Liver (tissue), 9 donors: Measurements from ENCODE around the gene PPP4R1. TPM values are rescaled to one million over a fixed set of nuclear protein-coding genes. Genes with fewer than 3 reads are reported as not detected.

Experiments
- DNase-seq: peaks from one replicate; pipeline ENCODE4 v3.0.0-alpha.2; 2017; ENCODE audit warnings: low spot score
- H3K27ac ChIP-seq, 2 donors: one replicate each; pipeline ENCODE4 v1.7.0; 2013; ENCODE audit warnings: inconsistent platforms in 2 of 2, low read length in 2 of 2, control low read depth in 1 of 2, low read depth in 1 of 2, mild to moderate bottlenecking in 1 of 2
- H3K27me3 ChIP-seq, 4 donors: one replicate each; pipeline versions ENCODE4 v1.6.1 to v1.7.0; 2013; ENCODE audit warnings: low read length in 3 of 4, inconsistent platforms in 1 of 4, mild to moderate bottlenecking in 1 of 4, moderate library complexity in 1 of 4; ENCODE audit not compliant: control insufficient read depth in 4 of 4, insufficient read depth in 4 of 4
- H3K36me3 ChIP-seq, 4 donors: one replicate each; pipeline versions ENCODE4 v1.6.1 to v1.7.0; 2013; ENCODE audit warnings: low read length in 3 of 4, mild to moderate bottlenecking in 3 of 4, low read depth in 1 of 4, moderate library complexity in 1 of 4; ENCODE audit not compliant: control insufficient read depth in 4 of 4, insufficient read depth in 3 of 4
- H3K4me1 ChIP-seq, 4 donors: one replicate each; pipeline versions ENCODE4 v1.6.1 to v1.7.0; 2013; ENCODE audit warnings: low read length in 3 of 4, mild to moderate bottlenecking in 3 of 4, moderate library complexity in 1 of 4; ENCODE audit not compliant: control insufficient read depth in 4 of 4, insufficient read depth in 4 of 4
- H3K4me3 ChIP-seq, 3 donors: one replicate each; pipeline versions ENCODE4 v1.6.1 to v1.7.0; 2013; ENCODE audit warnings: low read length in 3 of 3, control low read depth in 1 of 3, low read depth in 1 of 3, mild to moderate bottlenecking in 1 of 3
- H3K9ac ChIP-seq, 2 donors: one replicate each; pipeline ENCODE4 v1.7.0; 2013; ENCODE audit warnings: low read length in 2 of 2, mild to moderate bottlenecking in 2 of 2, moderate library complexity in 2 of 2, control low read depth in 1 of 2, low read depth in 1 of 2
- H3K9me3 ChIP-seq, 4 donors: one replicate each; pipeline versions ENCODE4 v1.6.1 to v1.7.0; 2013; ENCODE audit warnings: low read length in 3 of 4; ENCODE audit not compliant: control insufficient read depth in 4 of 4
- ATF3 ChIP-seq: IDR thresholded peaks from 2 replicates; pipeline ENCODE4 v1.6.1; 2016; ENCODE audit warnings: antibody characterized with exemption
- CTCF ChIP-seq: fragments of 150-350 bp; IDR thresholded peaks from 2 replicates; pipeline ENCODE4 v1.5.1; 2017; ENCODE audit warnings: improper control_type of control experiment, low read depth, low read length; ENCODE audit not compliant: missing input control
- EGR1 ChIP-seq, 2 donors: IDR thresholded peaks; 2 replicates each; pipeline ENCODE4 v1.6.1; 2016 to 2018; ENCODE audit warnings: antibody characterized with exemption in 2 of 2, low read depth in 2 of 2
- FOXA1 ChIP-seq: IDR thresholded peaks from 2 replicates; pipeline ENCODE4 v1.6.1; 2016; ENCODE audit warnings: antibody characterized with exemption
- FOXA2 ChIP-seq: IDR thresholded peaks from 2 replicates; pipeline ENCODE4 v1.6.1; 2016; ENCODE audit warnings: antibody characterized with exemption
- GABPA ChIP-seq, 2 donors: IDR thresholded peaks in 1 of 2; conservative IDR thresholded peaks in 1 of 2; 2 replicates each; pipeline ENCODE4 v1.6.1; 2016; ENCODE audit warnings: antibody characterized with exemption in 2 of 2, mild to moderate bottlenecking in 1 of 2, moderate library complexity in 1 of 2
- HNF4A ChIP-seq, 2 donors: conservative IDR thresholded peaks; 2 replicates each; pipeline ENCODE4 v1.6.1; 2016; ENCODE audit warnings: antibody characterized with exemption in 2 of 2, mild to moderate bottlenecking in 2 of 2
- HNF4G ChIP-seq: IDR thresholded peaks from 2 replicates; pipeline ENCODE4 v1.6.1; 2016; ENCODE audit warnings: antibody characterized with exemption
- JUND ChIP-seq, 2 donors: IDR thresholded peaks; 2 replicates each; pipeline ENCODE4 v1.6.1; 2016; ENCODE audit warnings: antibody characterized with exemption in 2 of 2
- MAX ChIP-seq: IDR thresholded peaks from 2 replicates; pipeline ENCODE4 v1.6.1; 2016; ENCODE audit warnings: antibody characterized with exemption
- NR2F2 ChIP-seq: IDR thresholded peaks from 2 replicates; pipeline ENCODE4 v1.6.1; 2016; ENCODE audit warnings: antibody characterized with exemption
- RAD21 ChIP-seq, 2 donors: IDR thresholded peaks; 2 replicates each; pipeline ENCODE4 v1.6.1; 2016; ENCODE audit warnings: antibody characterized with exemption in 2 of 2, mild to moderate bottlenecking in 2 of 2
- REST ChIP-seq: IDR thresholded peaks from 2 replicates; pipeline ENCODE4 v1.6.1; 2016; ENCODE audit warnings: antibody characterized with exemption, mild to moderate bottlenecking
- RXRA ChIP-seq, 2 donors: IDR thresholded peaks; 2 replicates each; pipeline ENCODE4 v1.6.1; 2017 to 2018; ENCODE audit warnings: antibody characterized with exemption in 2 of 2, mild to moderate bottlenecking in 1 of 2
- SP1 ChIP-seq: IDR thresholded peaks from 2 replicates; pipeline ENCODE4 v1.6.1; 2018; ENCODE audit warnings: antibody characterized with exemption, mild to moderate bottlenecking
- TAF1 ChIP-seq: conservative IDR thresholded peaks from 2 replicates; pipeline ENCODE4 v1.6.1; 2016; ENCODE audit warnings: antibody characterized with exemption, mild to moderate bottlenecking
- YY1 ChIP-seq: IDR thresholded peaks from 2 replicates; pipeline ENCODE4 v1.6.1; 2016; ENCODE audit warnings: antibody characterized with exemption, mild to moderate bottlenecking
- WGBS: extraction: QIAGEN DNeasy Blood & Tissue Kit; methylation state at CpG from one replicate; pipeline ENCODE4 v1.1.7; 2013; 5-methylcytosine and 5-hydroxymethylcytosine counted together
- polyA plus RNA-seq, 2 donors: library from polyadenylated mRNA; stranded (reverse) in 1 of 2; unstranded in 1 of 2; fragments of 200-250 nt in 1 of 2; fragments of >200 nt in 1 of 2; fragmentation: Nextera tagmentation in 1 of 2; extraction: Ambion mirVana in 1 of 2; gene quantifications; one replicate each; pipeline versions ENCODE4 v1.2.1 to v1.2.3, GENCODE V29; 2013 to 2015
- total RNA-seq, 2 donors: library from RNA; depleted of rRNA; stranded (reverse); fragments of >200 nt; gene quantifications; one replicate each; pipeline ENCODE4 v1.2.3, GENCODE V29; 2014
- donor health status: healthy.
- donor health status: healthy.
- donor health status: healthy.
- donor health status: healthy.
- donor health status: healthy.

PPP4R1 gene
- total and polyA plus RNA-seq, 4 donors: 11.7 to 50.8 (median 22.8) TPM

- Histone ChIP-seq H3K9me3 (no peaks in the 10 kb centered on the region), H3K4me1 (no peaks in the 10 kb centered on the region), H3K9ac (no peak overlapping the region), H3K27ac (no peak overlapping the region), H3K27me3 (no peaks in the 10 kb centered on the region), H3K36me3 (peaks cover 2 to 19% (median 15%) of the 10 kb centered on the region in 4 donors), H3K4me3 (no peak overlapping the region)
- TF ChIP-seq TAF1 (no peak), YY1 (no peak), JUND (IDR thresholded peaks at IDR 0.05) (no peak), MAX (no peak), HNF4G (no peak), CTCF (no peak), NR2F2 (no peak), FOXA2 (no peak), ATF3 (no peak), FOXA1 (no peak), REST (no peak), HNF4A (conservative IDR thresholded peaks at IDR 0.05) (no peak)
- no peak for DNase-seq
- 86% methylated on average over 4 of the region's 4 CpGs for WGBS
Observed at GRCh38 chr18:9542924-9543323, 71.4 kb downstream of the PPP4R1 start.

- TF ChIP-seq RAD21 (IDR thresholded peaks at IDR 0.05) (no peak), FOXA2 (no peak), RXRA (IDR thresholded peaks at IDR 0.05) (no peak), HNF4A (conservative IDR thresholded peaks at IDR 0.05) (no peak)
- H3K27ac ChIP-seq: no peak overlapping the region
- H3K9me3 ChIP-seq: no peaks in the 10 kb centered on the region
- WGBS: 95% methylated on average over 8 of the region's 8 CpGs
- no peak for DNase-seq
- H3K27me3 ChIP-seq: no peaks in the 10 kb centered on the region
- H3K4me1 ChIP-seq: no peaks in the 10 kb centered on the region
- H3K9ac ChIP-seq: no peak overlapping the region
- peaks cover 0 to 19% (median 10%) of the 10 kb centered on the region in 4 donors for H3K36me3 ChIP-seq
- H3K4me3 ChIP-seq: no peak overlapping the region
Observed at GRCh38 chr18:9539938-9540337, 74.4 kb downstream of the PPP4R1 start.

GRCh38 chr18:9539283-9539682, 75.1 kb downstream of the PPP4R1 start:
- Histone ChIP-seq H3K9ac (no peak overlapping the region), H3K36me3 (peaks cover 0 to 26% (median 16%) of the 10 kb centered on the region in 4 donors), H3K4me1 (no peaks in the 10 kb centered on the region), H3K27me3 (no peaks in the 10 kb centered on the region), H3K9me3 (no peaks in the 10 kb centered on the region), H3K27ac (no peak overlapping the region), H3K4me3 (no peak overlapping the region)
- 96% methylated on average over 6 of the region's 6 CpGs for WGBS
- DNase-seq: no peak
- TF ChIP-seq GABPA (IDR thresholded peaks at IDR 0.05 in 1 of 2, conservative IDR thresholded peaks at IDR 0.05 in 1 of 2) (no peak), EGR1 (IDR thresholded peaks at IDR 0.05; ENCODE audit: low read depth in 2 of 2) (no peak), HNF4A (conservative IDR thresholded peaks at IDR 0.05) (no peak), HNF4G (no peak), REST (no peak), TAF1 (no peak), JUND (IDR thresholded peaks at IDR 0.05) (no peak), NR2F2 (no peak), RAD21 (IDR thresholded peaks at IDR 0.05) (no peak), FOXA2 (no peak), MAX (no peak), SP1 (no peak), YY1 (no peak), ATF3 (no peak)
